ENCODE data around the gene INTS11. TPM values are rescaled to one million over a fixed set of nuclear protein-coding genes. Genes with fewer than 3 reads are reported as not detected.

The INTS11 gene
- total and polyA plus RNA-seq, 2 of the 8 experiments (the other 6 are each of a cell fraction or from before 2014, with no cell fraction given) = 113 to 243 TPM

DNA sequence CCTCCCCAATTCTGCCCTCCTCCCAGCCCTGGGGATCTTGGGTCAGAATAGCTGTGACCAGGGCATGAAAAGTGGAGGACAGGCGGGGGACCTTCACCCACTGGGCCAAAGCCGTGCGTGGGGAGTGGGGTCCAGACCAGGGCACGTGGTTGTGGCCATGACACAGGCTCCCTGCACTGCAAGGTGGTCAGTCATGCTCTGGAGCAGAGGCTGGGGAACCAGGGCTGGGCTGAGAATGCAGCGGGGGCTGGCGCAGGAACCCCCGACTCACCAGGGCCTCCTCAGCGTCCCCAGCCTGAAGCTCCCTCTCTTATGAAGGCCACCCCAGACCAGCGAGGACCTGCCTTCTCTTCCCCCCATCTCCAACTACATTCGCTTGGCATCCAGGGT lies 22.0 kb upstream of the INTS11 start (continued):
- no peak for TF ChIP-seq MAFK (IDR thresholded peaks at IDR 0.05; ENCODE audit: low read depth, low read length)
- no peak for TF ChIP-seq RBBP5 (IDR thresholded peaks at IDR 0.05; ENCODE audit: borderline replicate concordance, low read depth, low read length)

Data from H1 (cell line).